Panc1 (cell line): Measurements from ENCODE around the gene CHSY1.

Experiments used
- POLR2AphosphoS5 ChIP-seq: IDR thresholded peaks from 2 replicates; pipeline ENCODE4 v1.6.1; 2012; ENCODE audit warnings: mild to moderate bottlenecking, low read depth, low read length, moderate library complexity
- SIN3A ChIP-seq: IDR thresholded peaks from 2 replicates; pipeline ENCODE4 v1.6.1; 2012; ENCODE audit warnings: low read depth, mild to moderate bottlenecking, low read length, moderate library complexity, borderline replicate concordance; ENCODE audit not compliant: insufficient read depth
- TCF7L2 ChIP-seq: IDR thresholded peaks from 2 replicates; pipeline ENCODE4 v1.6.1; 2011; ENCODE audit warnings: mild to moderate bottlenecking, low read depth, low read length, inconsistent platforms
- TF ChIP-seq, protein P1 (sequence below): fragments of 450-650 bp; IDR thresholded peaks from 2 replicates; pipeline ENCODE4 v1.5.1; 2017; ENCODE audit warnings: mild to moderate bottlenecking
- TF ChIP-seq, protein P2 (sequence below), 2 experiments: IDR thresholded peaks; 2 replicates each; pipeline ENCODE4 v1.6.1; 2011 to 2012; ENCODE audit warnings: low read depth in 2 of 2, control low read depth in 1 of 2, low read length in 1 of 2, mild to moderate bottlenecking in 1 of 2, moderate library complexity in 1 of 2; ENCODE audit not compliant: insufficient read depth in 1 of 2

DNA sequence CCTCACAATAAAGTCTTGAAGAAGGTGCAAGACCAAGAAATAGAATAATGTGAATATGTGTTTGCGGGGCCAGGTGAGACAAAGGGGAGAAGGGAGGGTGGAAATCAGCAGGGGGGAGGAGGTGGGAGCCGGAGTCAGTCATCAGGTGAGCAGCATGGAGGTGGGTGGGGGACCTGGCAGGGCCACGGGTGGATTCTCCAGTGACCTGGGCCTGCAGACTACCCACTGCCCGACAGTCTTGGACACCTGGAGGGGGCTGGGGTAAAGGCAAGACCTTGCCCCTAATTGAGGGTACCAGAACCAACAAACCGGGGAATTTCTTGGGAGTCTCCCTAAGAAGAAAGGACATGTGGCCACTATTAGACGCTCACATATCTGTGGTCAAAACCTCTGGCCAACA is 95.8 kb downstream of the CHSY1 start:
- TF ChIP-seq, protein P1, sequence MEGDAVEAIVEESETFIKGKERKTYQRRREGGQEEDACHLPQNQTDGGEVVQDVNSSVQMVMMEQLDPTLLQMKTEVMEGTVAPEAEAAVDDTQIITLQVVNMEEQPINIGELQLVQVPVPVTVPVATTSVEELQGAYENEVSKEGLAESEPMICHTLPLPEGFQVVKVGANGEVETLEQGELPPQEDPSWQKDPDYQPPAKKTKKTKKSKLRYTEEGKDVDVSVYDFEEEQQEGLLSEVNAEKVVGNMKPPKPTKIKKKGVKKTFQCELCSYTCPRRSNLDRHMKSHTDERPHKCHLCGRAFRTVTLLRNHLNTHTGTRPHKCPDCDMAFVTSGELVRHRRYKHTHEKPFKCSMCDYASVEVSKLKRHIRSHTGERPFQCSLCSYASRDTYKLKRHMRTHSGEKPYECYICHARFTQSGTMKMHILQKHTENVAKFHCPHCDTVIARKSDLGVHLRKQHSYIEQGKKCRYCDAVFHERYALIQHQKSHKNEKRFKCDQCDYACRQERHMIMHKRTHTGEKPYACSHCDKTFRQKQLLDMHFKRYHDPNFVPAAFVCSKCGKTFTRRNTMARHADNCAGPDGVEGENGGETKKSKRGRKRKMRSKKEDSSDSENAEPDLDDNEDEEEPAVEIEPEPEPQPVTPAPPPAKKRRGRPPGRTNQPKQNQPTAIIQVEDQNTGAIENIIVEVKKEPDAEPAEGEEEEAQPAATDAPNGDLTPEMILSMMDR = no peak
- TF ChIP-seq, protein P2, sequence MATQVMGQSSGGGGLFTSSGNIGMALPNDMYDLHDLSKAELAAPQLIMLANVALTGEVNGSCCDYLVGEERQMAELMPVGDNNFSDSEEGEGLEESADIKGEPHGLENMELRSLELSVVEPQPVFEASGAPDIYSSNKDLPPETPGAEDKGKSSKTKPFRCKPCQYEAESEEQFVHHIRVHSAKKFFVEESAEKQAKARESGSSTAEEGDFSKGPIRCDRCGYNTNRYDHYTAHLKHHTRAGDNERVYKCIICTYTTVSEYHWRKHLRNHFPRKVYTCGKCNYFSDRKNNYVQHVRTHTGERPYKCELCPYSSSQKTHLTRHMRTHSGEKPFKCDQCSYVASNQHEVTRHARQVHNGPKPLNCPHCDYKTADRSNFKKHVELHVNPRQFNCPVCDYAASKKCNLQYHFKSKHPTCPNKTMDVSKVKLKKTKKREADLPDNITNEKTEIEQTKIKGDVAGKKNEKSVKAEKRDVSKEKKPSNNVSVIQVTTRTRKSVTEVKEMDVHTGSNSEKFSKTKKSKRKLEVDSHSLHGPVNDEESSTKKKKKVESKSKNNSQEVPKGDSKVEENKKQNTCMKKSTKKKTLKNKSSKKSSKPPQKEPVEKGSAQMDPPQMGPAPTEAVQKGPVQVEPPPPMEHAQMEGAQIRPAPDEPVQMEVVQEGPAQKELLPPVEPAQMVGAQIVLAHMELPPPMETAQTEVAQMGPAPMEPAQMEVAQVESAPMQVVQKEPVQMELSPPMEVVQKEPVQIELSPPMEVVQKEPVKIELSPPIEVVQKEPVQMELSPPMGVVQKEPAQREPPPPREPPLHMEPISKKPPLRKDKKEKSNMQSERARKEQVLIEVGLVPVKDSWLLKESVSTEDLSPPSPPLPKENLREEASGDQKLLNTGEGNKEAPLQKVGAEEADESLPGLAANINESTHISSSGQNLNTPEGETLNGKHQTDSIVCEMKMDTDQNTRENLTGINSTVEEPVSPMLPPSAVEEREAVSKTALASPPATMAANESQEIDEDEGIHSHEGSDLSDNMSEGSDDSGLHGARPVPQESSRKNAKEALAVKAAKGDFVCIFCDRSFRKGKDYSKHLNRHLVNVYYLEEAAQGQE (IDR thresholded peaks at IDR 0.05; ENCODE audit: insufficient read depth in 1 of 2, low read depth in 2 of 2, low read length in 1 of 2) = no peak
- TF ChIP-seq POLR2AphosphoS5 (no peak), TCF7L2 (no peak), SIN3A (no peak)
